ENCODE results near the gene MPHOSPH10. TPM values are rescaled to one million over a fixed set of nuclear protein-coding genes. Genes with fewer than 3 reads are reported as not detected.

MPHOSPH10 gene
- total and polyA plus RNA-seq, 2 of the 4 experiments (the other 2 are of a cell fraction): 5.4 to 11.2 TPM

DNA sequence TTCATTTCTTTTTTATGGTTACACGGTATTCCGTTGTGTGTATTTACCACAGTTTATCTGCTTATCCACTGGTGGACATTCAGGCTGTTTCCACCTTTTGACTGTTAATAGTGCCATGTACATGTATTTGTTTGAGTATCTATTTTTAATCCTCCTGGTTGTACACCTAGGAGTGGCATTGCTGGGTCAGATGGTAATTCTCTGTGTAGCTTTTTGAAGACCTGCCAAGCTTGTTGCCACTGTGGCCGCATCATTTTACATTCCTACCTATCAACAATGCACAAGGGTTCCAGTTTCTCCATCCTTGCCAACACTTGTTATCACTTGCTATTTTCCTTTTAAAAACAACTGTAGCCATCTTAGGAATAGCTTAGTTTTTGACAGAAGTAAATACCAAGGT, 13.3 kb downstream of the MPHOSPH10 start:
- Histone ChIP-seq H3K36me3 (ENCODE audit: control insufficient read depth, insufficient read depth, low read length) (peaks cover 58% of the 10 kb centered on the region), H2AFZ (replicated peaks; ENCODE audit: low read length, poor library complexity) (no peak overlapping the region), H4K8ac (ENCODE audit: low read depth in 2 of 2, low read length in 2 of 2) (no peak overlapping the region), H3K9me3 (ENCODE audit: control insufficient read depth, insufficient read depth, low read length) (no peaks in the 10 kb centered on the region), H3K4me2 (ENCODE audit: low read depth, low read length) (no peak overlapping the region), H2BK15ac (ENCODE audit: low read depth, low read length) (no peak overlapping the region), H3K23ac (ENCODE audit: low read depth, low read length) (no peak overlapping the region), H3K4ac (ENCODE audit: low read depth, low read length) (no peak overlapping the region), H4K91ac (ENCODE audit: insufficient read depth, low read depth, low read length) (no peak overlapping the region), H3K4me1 (ENCODE audit: control insufficient read depth, insufficient read depth, low read length) (no peaks in the 10 kb centered on the region), H4K5ac (ENCODE audit: low read depth, low read length) (no peak overlapping the region), H2AK9ac (replicated peaks; ENCODE audit: low read depth, low read length, poor library complexity) (no peak overlapping the region), H3K14ac (replicated peaks; ENCODE audit: low read depth, low read length) (no peak overlapping the region), H3K4me3 (ENCODE audit: insufficient read depth, low read depth, low read length) (no peak overlapping the region), H3K27ac (ENCODE audit: insufficient read depth, low read length) (no peak overlapping the region), H3K18ac (ENCODE audit: low read depth, low read length) (no peak overlapping the region), H3K9ac (ENCODE audit: low read depth, low read length) (no peak overlapping the region), H3K56ac (ENCODE audit: extremely low read depth, insufficient read depth, low read length) (no peak overlapping the region), H2BK5ac (ENCODE audit: low read depth, low read length, poor library complexity, severe bottlenecking) (no peak overlapping the region), H3K9me1 (ENCODE audit: insufficient read depth, low read length) (no peaks in the 10 kb centered on the region), H3K79me1 (ENCODE audit: low read depth in 1 of 2, low read length in 2 of 2) (peaks cover 4 to 7% of the 10 kb centered on the region in 2 experiments; a peak in 1 of 4 replicates), H3K27me3 (ENCODE audit: control insufficient read depth, insufficient read depth, low read length) (no peaks in the 10 kb centered on the region), H2BK20ac (ENCODE audit: low read depth, low read length) (no peak overlapping the region), H2AK5ac (ENCODE audit: low read depth, low read length) (no peak overlapping the region), H4K20me1 (ENCODE audit: insufficient read depth, low read length) (0 out of 2 replicates have a peak, but pooled peaks cover 4% of the 10 kb centered on the region), H2BK120ac (ENCODE audit: low read depth, low read length) (no peak overlapping the region)
- TF ChIP-seq RCOR1 (IDR thresholded peaks at IDR 0.05; ENCODE audit: insufficient replicate concordance, low read length) (no peak), CEBPB (IDR thresholded peaks at IDR 0.05; ENCODE audit: low read depth, low read length) (no peak)
- TF ChIP-seq, protein P1, sequence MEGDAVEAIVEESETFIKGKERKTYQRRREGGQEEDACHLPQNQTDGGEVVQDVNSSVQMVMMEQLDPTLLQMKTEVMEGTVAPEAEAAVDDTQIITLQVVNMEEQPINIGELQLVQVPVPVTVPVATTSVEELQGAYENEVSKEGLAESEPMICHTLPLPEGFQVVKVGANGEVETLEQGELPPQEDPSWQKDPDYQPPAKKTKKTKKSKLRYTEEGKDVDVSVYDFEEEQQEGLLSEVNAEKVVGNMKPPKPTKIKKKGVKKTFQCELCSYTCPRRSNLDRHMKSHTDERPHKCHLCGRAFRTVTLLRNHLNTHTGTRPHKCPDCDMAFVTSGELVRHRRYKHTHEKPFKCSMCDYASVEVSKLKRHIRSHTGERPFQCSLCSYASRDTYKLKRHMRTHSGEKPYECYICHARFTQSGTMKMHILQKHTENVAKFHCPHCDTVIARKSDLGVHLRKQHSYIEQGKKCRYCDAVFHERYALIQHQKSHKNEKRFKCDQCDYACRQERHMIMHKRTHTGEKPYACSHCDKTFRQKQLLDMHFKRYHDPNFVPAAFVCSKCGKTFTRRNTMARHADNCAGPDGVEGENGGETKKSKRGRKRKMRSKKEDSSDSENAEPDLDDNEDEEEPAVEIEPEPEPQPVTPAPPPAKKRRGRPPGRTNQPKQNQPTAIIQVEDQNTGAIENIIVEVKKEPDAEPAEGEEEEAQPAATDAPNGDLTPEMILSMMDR (conservative IDR thresholded peaks at IDR 0.05; ENCODE audit: low read depth, low read length): no peak
- TF ChIP-seq, protein P2, sequence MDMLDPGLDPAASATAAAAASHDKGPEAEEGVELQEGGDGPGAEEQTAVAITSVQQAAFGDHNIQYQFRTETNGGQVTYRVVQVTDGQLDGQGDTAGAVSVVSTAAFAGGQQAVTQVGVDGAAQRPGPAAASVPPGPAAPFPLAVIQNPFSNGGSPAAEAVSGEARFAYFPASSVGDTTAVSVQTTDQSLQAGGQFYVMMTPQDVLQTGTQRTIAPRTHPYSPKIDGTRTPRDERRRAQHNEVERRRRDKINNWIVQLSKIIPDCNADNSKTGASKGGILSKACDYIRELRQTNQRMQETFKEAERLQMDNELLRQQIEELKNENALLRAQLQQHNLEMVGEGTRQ (IDR thresholded peaks at IDR 0.05; ENCODE audit: low read depth, low read length): no peak
- ChIA-PET POLR2A (ENCODE audit: unreplicated experiment) (no interaction called here), CTCF (no interaction called here)
- no CpG with 5 or more reads among the region's 3 CpGs for WGBS, 2 experiments (ENCODE audit: extremely low coverage in 2 of 2, insufficient read length in 1 of 2)
- no TSS peak for BruUV-seq (replicated peaks)
- in situ Hi-C loops (cut with MboI; ENCODE audit: low sequenced_read_pairs): no loop called here
- dilution Hi-C loops (cut with HindIII; ENCODE audit: low sequenced_read_pairs, unreplicated experiment): no loop called here
- intact Hi-C loops (cut with micrococcal nuclease): no loop called here
- ATAC-seq (ENCODE audit: low read depth): no peak
- no peak for DNase-seq
